Activated CD4-positive, alpha-beta T cell treated with anti-CD3 and anti-CD28 coated beads for 1 hour (primary cell): ENCODE data around the gene IPO7.
A peak's percentile ranks its signal among the peaks of the same experiment; 100 is the strongest.
"Not testable (repeated sequence)": the region's sequence is repeated elsewhere in the genome, so short reads cannot be mapped to it uniquely, and the experiment has no call there.

Source experiments
- DNase-seq: peaks from one replicate; pipeline ENCODE4 v3.0.0-alpha.2; 2020

IPO7 gene

GRCh38 chr11:9384535-9385326 is at the start of gene IPO7:
IPO7 (plus strand) TSS chr11:9384652; CDS start chr11:9384764, 112 bp downstream.
- peak; percentile 82 for DNase-seq

DNA sequence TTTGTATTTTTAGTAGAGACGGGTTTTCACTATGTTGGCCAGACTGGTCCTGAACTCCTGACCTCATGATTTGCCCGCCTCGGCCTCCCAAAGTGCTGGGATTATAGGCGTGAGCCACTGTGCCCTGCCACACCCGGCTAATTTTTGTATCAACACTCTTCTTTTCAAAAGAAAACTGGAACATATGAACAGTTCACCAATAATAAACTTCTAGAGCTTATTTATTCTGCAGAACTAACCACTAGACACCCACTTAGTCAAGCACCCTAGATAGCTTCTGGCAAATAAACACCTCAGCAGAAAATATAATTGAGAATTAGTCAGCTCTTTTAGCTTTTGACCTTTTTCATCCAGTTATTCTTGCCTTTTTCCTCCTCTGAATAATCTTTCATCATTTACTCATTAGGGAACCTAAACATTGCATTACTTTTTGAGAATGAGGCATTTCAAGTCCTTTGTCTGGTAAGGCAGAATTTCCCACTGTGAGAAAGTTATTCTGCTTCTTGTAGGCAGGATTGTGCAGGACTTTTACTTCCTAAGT is 42.7 kb upstream of the IPO7 start:
- no peak for DNase-seq

GRCh38 chr11:9344061-9344680 is 40.3 kb upstream of the IPO7 start:
- no peak for DNase-seq

- no peak for DNase-seq
Observed at GRCh38 chr11:9347100-9347499, 37.4 kb upstream of the IPO7 start.

DNA sequence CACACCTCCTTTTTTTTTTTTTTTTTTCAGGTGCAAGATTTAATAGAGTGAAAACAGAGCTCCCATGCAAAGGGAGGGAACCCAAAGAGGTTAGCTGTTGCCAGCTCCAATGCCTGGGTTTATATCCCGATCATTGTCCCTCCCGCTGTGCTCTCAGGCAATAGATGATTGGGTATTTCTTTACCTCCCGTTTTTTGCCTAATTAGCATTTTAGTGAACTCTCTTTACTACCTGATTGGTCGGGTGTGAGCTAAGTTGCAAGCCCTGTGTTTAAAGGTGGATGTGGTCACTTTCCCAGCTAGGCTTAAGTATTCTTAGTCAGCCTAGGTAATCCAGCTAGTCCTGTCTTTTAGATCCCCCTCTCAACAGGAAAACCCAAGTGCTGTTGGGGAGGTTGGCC is 36.7 kb upstream of the IPO7 start:
- DNase-seq: not testable (repeated sequence)

DNA sequence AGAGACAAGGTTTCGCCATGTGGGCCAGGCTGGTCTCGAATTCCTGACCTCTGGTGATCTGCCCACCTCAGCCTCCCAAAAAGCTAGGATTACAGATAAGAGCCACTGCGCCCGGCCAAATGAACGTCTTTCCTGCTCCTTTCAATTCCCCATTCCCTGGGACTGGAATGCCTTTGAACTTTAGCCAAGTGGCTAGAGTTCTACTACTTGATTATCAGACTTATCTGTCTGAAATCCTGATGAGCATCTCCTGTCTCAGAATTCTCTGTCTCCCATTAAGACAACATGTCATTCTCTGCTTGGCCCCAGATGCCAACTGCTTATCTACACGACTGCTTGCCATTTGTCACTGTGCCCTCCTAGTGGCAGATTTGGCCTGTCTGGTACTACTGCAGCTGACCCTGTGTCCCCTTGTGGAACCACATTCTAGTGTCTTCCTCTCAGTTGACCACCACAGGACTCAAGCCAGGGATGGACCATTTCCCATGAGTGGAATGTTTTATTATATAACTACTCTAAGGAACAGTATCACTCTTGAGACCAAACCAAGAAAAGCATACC is 33.1 kb upstream of the IPO7 start:
- no peak for DNase-seq

GRCh38 chr11:9357041-9357440 is 27.4 kb upstream of the IPO7 start:
- DNase-seq: no peak

DNA sequence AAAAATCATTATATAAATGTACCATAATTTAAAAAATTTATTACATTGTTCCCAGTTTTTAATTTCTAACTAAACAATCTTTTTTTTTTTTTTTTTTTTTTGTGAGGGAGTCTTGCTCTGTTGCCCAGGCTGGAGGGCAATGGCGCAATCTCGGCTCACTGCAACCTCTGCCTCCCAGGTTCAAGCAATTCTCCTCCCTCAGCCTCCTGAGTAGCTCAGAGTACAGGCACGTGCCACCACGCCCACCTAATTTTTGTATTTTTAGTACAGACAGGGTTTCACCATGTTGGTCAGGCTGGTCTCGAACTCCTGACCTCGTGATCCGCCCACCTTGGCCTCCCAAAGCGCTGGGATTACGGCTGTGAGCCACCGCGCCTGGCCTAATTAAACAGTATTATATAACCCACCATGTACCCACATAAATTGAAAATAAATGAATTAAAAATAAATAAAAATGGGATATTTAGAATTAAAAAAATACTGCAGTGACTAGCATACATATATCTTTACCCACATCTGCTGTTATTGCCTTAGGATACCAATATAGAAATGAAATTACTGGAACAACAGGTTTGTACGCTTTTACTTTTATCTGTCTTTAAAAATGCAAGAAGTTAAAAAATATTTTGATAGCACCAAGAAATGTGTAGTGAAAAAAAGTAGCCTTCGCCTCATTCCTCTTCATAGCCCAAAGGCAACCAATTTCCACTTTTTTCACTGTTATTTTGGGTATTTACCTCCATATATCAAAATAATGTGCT is 23.4 kb upstream of the IPO7 start:
- DNase-seq: not testable (repeated sequence)

DNA sequence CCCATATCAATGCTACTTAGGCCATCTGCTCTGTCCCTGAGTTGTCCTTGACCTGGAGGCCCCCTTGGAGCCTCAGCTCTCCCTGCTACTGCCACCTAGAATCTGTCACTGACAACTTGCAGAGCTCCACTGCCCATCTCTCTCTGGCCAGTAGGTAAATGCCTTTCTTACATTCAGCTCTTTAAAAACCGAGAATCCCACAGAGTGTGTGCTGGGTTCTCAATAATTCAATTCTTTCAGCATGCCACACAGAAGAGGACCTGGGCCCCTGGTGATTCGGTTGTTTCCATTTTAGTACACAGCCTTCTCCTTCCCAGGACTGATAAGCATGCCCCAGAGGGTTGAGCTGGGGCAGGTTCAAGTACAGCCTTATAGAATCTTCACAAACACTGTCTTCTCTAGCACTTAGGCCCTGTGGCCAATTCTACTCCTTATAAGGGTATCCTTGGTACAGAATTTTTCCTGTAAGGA is 22.0 kb upstream of the IPO7 start:
- DNase-seq: no peak

DNA sequence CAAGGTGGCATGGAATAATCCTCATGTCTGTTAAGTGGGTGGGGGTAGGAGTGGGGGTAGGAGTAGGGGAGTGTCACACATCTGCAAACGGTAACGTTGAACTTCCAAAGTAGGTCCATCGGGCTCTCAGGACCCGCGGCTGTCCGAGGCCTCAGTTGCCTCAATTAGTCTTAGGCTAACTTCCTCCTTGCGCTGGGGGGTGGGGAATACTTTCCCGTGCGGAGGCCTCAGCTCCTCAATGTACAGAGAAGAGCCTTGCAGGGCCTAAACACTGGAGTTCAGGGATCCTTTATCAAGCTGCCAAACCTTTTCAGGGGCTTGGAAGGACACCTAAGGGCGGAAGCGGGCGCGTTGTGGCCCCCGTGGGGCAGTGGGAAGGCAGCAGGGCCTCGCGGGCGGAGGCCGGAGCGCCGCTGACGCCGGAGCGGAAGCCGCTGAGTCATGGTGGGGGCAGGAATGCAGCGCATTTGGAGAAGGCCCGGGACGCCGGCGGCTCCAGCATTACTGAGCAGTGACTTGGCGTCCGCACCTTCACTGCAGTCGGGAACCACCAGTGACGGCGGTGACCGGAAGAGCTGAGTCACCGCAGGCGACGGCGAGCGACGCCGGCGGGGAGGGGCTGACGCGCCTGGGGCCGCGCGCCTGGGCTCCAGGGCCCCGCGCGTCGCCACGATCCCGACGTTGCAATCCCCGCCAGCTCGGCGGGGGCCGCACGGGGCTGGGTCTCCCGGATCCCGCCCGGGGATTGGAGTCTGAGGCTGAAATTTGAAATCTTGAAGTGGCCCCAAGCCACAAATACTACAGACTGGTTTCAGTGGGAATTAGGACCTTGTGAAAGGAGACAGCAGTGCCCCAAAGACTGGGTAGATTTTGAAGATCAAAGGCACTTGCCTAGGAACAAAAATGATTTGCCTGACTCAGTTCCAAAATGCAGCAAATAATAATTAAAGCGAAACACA is 20.2 kb upstream of the IPO7 start:
- peak; percentile 72 for DNase-seq

GRCh38 chr11:9367551-9367950 is 16.9 kb upstream of the IPO7 start:
- DNase-seq: no peak

GRCh38 chr11:9377036-9377435 is 7.4 kb upstream of the IPO7 start:
- DNase-seq: no peak

DNA sequence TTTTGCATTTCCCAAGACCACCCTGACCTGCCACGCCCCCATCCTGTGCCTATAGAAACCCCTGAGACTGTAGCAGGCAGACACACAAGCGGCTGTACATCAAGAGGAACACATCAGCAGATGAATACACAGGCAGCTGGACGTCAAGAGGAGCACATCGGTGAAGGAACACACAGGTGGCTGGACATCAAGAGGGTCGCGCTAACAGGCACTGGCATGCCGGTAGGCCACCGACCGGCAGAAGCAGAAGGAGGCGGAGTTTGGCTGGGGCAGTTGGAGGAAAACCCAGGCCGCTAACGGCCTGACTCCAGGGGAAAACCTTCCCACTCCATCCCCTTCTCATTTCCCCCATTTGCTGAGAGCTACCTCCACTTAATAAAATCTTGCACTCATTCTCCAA is 5.4 kb upstream of the IPO7 start:
- DNase-seq: no peak

GRCh38 chr11:9380773-9381172 is 3.7 kb upstream of the IPO7 start:
- DNase-seq: no peak

- DNase-seq: no peak
Observed at GRCh38 chr11:9385327-9385899, 961 bp downstream of the IPO7 start.

DNA sequence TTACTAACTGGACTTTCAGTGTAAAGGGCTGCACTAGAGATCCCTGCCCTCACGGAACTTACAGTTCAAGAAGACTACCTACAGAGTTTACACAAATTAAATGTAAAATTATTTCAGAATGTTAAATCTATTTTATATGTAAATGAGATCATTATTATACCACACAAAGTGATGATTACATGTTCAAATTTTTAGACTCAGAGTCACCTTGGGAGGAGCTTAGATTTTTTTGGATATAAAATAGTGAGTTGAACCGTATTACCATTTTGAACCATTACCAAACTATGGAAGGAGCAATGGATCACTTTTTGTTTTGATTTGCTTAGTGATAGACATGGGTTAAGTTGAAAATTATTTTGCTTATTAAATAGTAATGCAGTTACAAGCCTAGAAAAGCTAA is 1.6 kb downstream of the IPO7 start:
- no peak for DNase-seq

- DNase-seq: no peak
Observed at GRCh38 chr11:9386901-9387300, 2.4 kb downstream of the IPO7 start.

GRCh38 chr11:9396310-9396709 is 11.9 kb downstream of the IPO7 start:
- DNase-seq: no peak

DNA sequence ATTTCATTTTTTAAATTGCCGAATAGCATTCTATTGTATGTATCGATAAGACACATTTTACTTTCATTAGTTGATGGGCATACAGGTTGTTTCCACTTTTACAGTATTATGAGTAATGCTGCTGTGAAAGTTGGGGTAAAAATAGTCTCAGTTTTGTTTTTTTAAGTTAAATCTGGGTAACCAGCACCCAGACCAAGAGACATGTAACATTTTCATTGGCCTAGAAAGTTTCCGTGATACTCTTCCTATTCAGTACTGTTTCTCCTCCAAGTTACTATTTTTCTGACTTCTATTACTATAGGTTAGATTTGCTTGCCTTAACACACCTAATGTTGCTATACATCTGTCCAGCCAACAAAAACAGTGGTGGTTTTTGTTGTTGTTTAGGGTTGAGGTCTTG is 12.3 kb downstream of the IPO7 start:
- no peak for DNase-seq

GRCh38 chr11:9397746-9398680 is 13.6 kb downstream of the IPO7 start:
- DNase-seq: no peak
